GM23338 (cell line): ENCODE results near the gene TBC1D16.

Source experiments
- CTCF ChIP-seq, 2 experiments: fragments of 200-600 bp in 1 of 2; sonication (generic) in 1 of 2; conservative IDR thresholded peaks; 2 replicates each; pipeline versions ENCODE4 v1.5.1 to v1.6.1; 2016 to 2017; ENCODE audit warnings: antibody characterized with exemption in 2 of 2, low read depth in 2 of 2, mild to moderate bottlenecking in 2 of 2, moderate library complexity in 1 of 2
- EZH2 ChIP-seq: fragments of 200-600 bp; sonication (generic); IDR thresholded peaks from one replicate; pipeline ENCODE4 v1.8.0; 2017; ENCODE audit warnings: antibody characterized with exemption, mild to moderate bottlenecking, low read depth; ENCODE audit not compliant: unreplicated experiment

- TF ChIP-seq CTCF (conservative IDR thresholded peaks at IDR 0.05; ENCODE audit: low read depth in 2 of 2): no peak
- TF ChIP-seq EZH2: no peak
These were observed 144.4 kb downstream of the TBC1D16 start for GRCh38 chr17:79891113-79891730.
